H1 (cell line): ENCODE measurements around the gene CRADD. TPM values are rescaled to one million over a fixed set of nuclear protein-coding genes. Genes with fewer than 3 reads are reported as not detected.

Experiments used
- CTCF ChIA-PET: fragments of 300-600 bp; sonication (Branson Sonifier 250); formaldehyde crosslinking; loops from one replicate; lab custom pipeline; 2021; ENCODE audit not compliant: partially characterized antibody; lab: Charles Lee
- POLR2A ChIA-PET: fragments of 300-600 bp; sonication (Branson Sonifier 250); formaldehyde crosslinking; loops from one replicate; lab custom pipeline; 2021; ENCODE audit warnings: inconsistent platforms; ENCODE audit not compliant: partially characterized antibody; lab: Charles Lee
- DNase-seq, 2 experiments: peaks; one replicate each; pipeline versions ENCODE4 v3.0.0 to v3.0.0-alpha.2; 2010 to 2022; ENCODE audit warnings: low spot score in 2 of 2, low read depth in 1 of 2, mixed read lengths in 1 of 2
- FAIRE-seq: peaks from 2 replicates; lab custom pipeline; 2011; peaks lifted over from hg19 to GRCh38; lab: Jason Lieb, UNC
- H2AFZ ChIP-seq: 2 replicates; pipeline ENCODE4 v1.8.1; 2012; ENCODE audit warnings: low read length, inconsistent platforms
- H2AK5ac ChIP-seq: 2 replicates; pipeline ENCODE4 v1.6.1; 2013; ENCODE audit warnings: low read depth, low read length
- H2BK120ac ChIP-seq: replicated peaks from 2 replicates; pipeline ENCODE3; 2013; ENCODE audit warnings: low read depth, low read length, inconsistent platforms
- H2BK12ac ChIP-seq: 2 replicates; pipeline ENCODE4 v1.6.1; 2013; ENCODE audit warnings: low read depth, low read length
- H2BK15ac ChIP-seq: 2 replicates; pipeline ENCODE4 v1.6.1; 2013; ENCODE audit warnings: low read length
- H2BK20ac ChIP-seq: 2 replicates; pipeline ENCODE4 v1.6.1; 2013; ENCODE audit warnings: low read length
- H2BK5ac ChIP-seq: 2 replicates; pipeline ENCODE4 v1.6.1; 2013; ENCODE audit warnings: low read depth, low read length
- H3K14ac ChIP-seq: 2 replicates; pipeline ENCODE4 v1.6.1; 2013; ENCODE audit warnings: inconsistent platforms; ENCODE audit not compliant: insufficient read length
- H3K18ac ChIP-seq: 2 replicates; pipeline ENCODE4 v1.6.1; 2013; ENCODE audit warnings: low read length; ENCODE audit errors: extremely low read depth
- H3K23ac ChIP-seq: 2 replicates; pipeline ENCODE4 v1.6.1; 2013; ENCODE audit warnings: inconsistent platforms; ENCODE audit not compliant: insufficient read length
- H3K23me2 ChIP-seq: 2 replicates; pipeline ENCODE4 v1.6.1; 2013; ENCODE audit warnings: low read depth, low read length
- H3K27ac ChIP-seq: 2 replicates; pipeline ENCODE4 v1.6.1; 2011; ENCODE audit warnings: low read depth, low read length, inconsistent platforms
- H3K27me3 ChIP-seq, 4 experiments: replicated peaks in 1 of 4; 1 replicate in 1 of 4; 2 replicates in 3 of 4; pipeline versions ENCODE4 v1.6.1 to v1.8.1; 2011 to 2013; ENCODE audit warnings: low read length in 3 of 4, mild to moderate bottlenecking in 3 of 4, inconsistent platforms in 2 of 4, mixed read lengths in 2 of 4, moderate library complexity in 1 of 4; ENCODE audit not compliant: control insufficient read depth in 3 of 4, insufficient read depth in 3 of 4; ENCODE audit errors: extremely low read depth in 1 of 4
- H3K36me3 ChIP-seq, 4 experiments: 2 replicates each; pipeline versions ENCODE4 v1.6.1 to v1.8.1; 2011 to 2013; ENCODE audit warnings: mild to moderate bottlenecking in 4 of 4, low read length in 3 of 4, moderate library complexity in 2 of 4, control low read depth in 1 of 4, inconsistent platforms in 1 of 4; ENCODE audit not compliant: insufficient read depth in 4 of 4, control insufficient read depth in 2 of 4
- H3K4ac ChIP-seq: replicated peaks from 2 replicates; pipeline ENCODE3; 2013; ENCODE audit warnings: low read length, low read depth, mixed read lengths, inconsistent platforms; ENCODE audit not compliant: insufficient read length
- H3K4me1 ChIP-seq, 4 experiments: replicated peaks in 1 of 4; 1 replicate in 1 of 4; 2 replicates in 3 of 4; pipeline versions ENCODE4 v1.6.1 to v1.8.1; 2011 to 2013; ENCODE audit warnings: low read length in 3 of 4, inconsistent platforms in 2 of 4, mixed read lengths in 1 of 4; ENCODE audit not compliant: insufficient read depth in 4 of 4, control insufficient read depth in 3 of 4
- H3K4me2 ChIP-seq, 2 experiments: 2 replicates each; pipeline versions ENCODE4 v1.6.1 to v1.8.1; 2011 to 2013; ENCODE audit warnings: low read depth in 2 of 2, low read length in 2 of 2, control low read depth in 1 of 2, inconsistent platforms in 1 of 2, mild to moderate bottlenecking in 1 of 2; ENCODE audit not compliant: insufficient read depth in 1 of 2
- H3K4me3 ChIP-seq, 4 experiments: fragments of 200-600, 300-600 bp in 1 of 4; sonication (generic), shearing (Covaris generic), sonication (Bioruptor Twin) in 1 of 4; 2 replicates each; pipeline versions ENCODE4 v1.5.1 to v1.8.1; 2011 to 2016; ENCODE audit warnings: low read length in 4 of 4, low read depth in 3 of 4, control low read depth in 2 of 4, inconsistent platforms in 2 of 4, mild to moderate bottlenecking in 2 of 4, mixed read lengths in 1 of 4, moderate library complexity in 1 of 4; ENCODE audit not compliant: insufficient read depth in 2 of 4; ENCODE audit errors: extremely low read depth in 1 of 4
- H3K56ac ChIP-seq: replicated peaks from 2 replicates; pipeline ENCODE3; 2013; ENCODE audit warnings: low read depth, mild to moderate bottlenecking, mixed read lengths, low read length, inconsistent platforms; ENCODE audit not compliant: insufficient read length
- H3K79me1 ChIP-seq: 2 replicates; pipeline ENCODE4 v1.6.1; 2013; ENCODE audit warnings: low read depth, low read length, control low read depth
- H3K79me2 ChIP-seq, 2 experiments: 2 replicates each; pipeline versions ENCODE4 v1.6.1 to v1.8.1; 2012 to 2013; ENCODE audit warnings: low read length in 2 of 2, mild to moderate bottlenecking in 2 of 2, inconsistent platforms in 1 of 2; ENCODE audit not compliant: insufficient read depth in 2 of 2, control insufficient read depth in 1 of 2
- H3K9ac ChIP-seq, 4 experiments: replicated peaks in 1 of 4; 1 replicate in 1 of 4; 2 replicates in 3 of 4; pipeline versions ENCODE4 v1.6.1 to v1.8.1; 2011 to 2013; ENCODE audit warnings: low read depth in 3 of 4, low read length in 3 of 4, control low read depth in 2 of 4, mild to moderate bottlenecking in 2 of 4, moderate library complexity in 2 of 4, inconsistent platforms in 1 of 4; ENCODE audit errors: extremely low read depth in 1 of 4
- H3K9me3 ChIP-seq, 2 experiments: 2 replicates each; pipeline versions ENCODE4 v1.6.1 to v1.8.1; 2012 to 2013; ENCODE audit warnings: mild to moderate bottlenecking in 2 of 2, moderate library complexity in 2 of 2, control low read depth in 1 of 2, inconsistent platforms in 1 of 2, low read depth in 1 of 2, low read length in 1 of 2, mixed read lengths in 1 of 2; ENCODE audit not compliant: insufficient read depth in 2 of 2
- H4K20me1 ChIP-seq, 2 experiments: replicated peaks in 1 of 2; 2 replicates each; pipeline versions ENCODE3 to v1.8.1; 2011 to 2013; ENCODE audit warnings: inconsistent platforms in 2 of 2, low read length in 2 of 2, mild to moderate bottlenecking in 1 of 2; ENCODE audit not compliant: insufficient read depth in 2 of 2, control insufficient read depth in 1 of 2
- H4K5ac ChIP-seq: 2 replicates; pipeline ENCODE4 v1.6.1; 2013; ENCODE audit warnings: low read length, low read depth, mixed read lengths, inconsistent platforms; ENCODE audit not compliant: insufficient read length
- H4K8ac ChIP-seq: 2 replicates; pipeline ENCODE4 v1.8.0; 2013; ENCODE audit warnings: mild to moderate bottlenecking, moderate library complexity, low read length, inconsistent platforms; ENCODE audit not compliant: insufficient read depth; ENCODE audit errors: extremely low read depth
- H4K91ac ChIP-seq: replicated peaks from 2 replicates; pipeline ENCODE3; 2013; ENCODE audit warnings: low read length, mixed read lengths, inconsistent platforms; ENCODE audit not compliant: insufficient read length
- CEBPB ChIP-seq: IDR thresholded peaks from 2 replicates; pipeline ENCODE4 v1.6.1; 2012; ENCODE audit warnings: low read depth, low read length
- CREB1 ChIP-seq: IDR thresholded peaks from 2 replicates; pipeline ENCODE4 v1.6.1; 2012; ENCODE audit warnings: inconsistent platforms
- EGR1 ChIP-seq: IDR thresholded peaks from 2 replicates; pipeline ENCODE4 v1.6.1; 2011; ENCODE audit warnings: low read depth, low read length, borderline replicate concordance
- EZH2 ChIP-seq: fragments of 200-600 bp; sonication (generic); IDR thresholded peaks from 2 replicates; pipeline ENCODE4 v1.7.1; 2012; ENCODE audit warnings: low read depth, mild to moderate bottlenecking, moderate library complexity, low read length, inconsistent platforms; ENCODE audit not compliant: severe bottlenecking
- FOSL1 ChIP-seq: IDR thresholded peaks from 2 replicates; pipeline ENCODE4 v1.6.1; 2011; ENCODE audit warnings: mild to moderate bottlenecking, low read depth, low read length, moderate library complexity; ENCODE audit not compliant: insufficient read depth
- RXRA ChIP-seq: IDR thresholded peaks from 2 replicates; pipeline ENCODE4 v1.6.1; 2011; ENCODE audit warnings: low read depth, mild to moderate bottlenecking, low read length, moderate library complexity; ENCODE audit not compliant: insufficient read depth
- TBP ChIP-seq: IDR thresholded peaks from 2 replicates; pipeline ENCODE4 v1.6.1; 2011; ENCODE audit warnings: low read depth, low read length, improper control_type of control experiment
- TCF12 ChIP-seq: IDR thresholded peaks from 2 replicates; pipeline ENCODE4 v1.6.1; 2011; ENCODE audit warnings: low read depth, mild to moderate bottlenecking, low read length
- TEAD4 ChIP-seq: IDR thresholded peaks from 2 replicates; pipeline ENCODE4 v1.6.1; 2012; ENCODE audit warnings: low read depth, low read length, inconsistent platforms, mixed read lengths
- ZNF274 ChIP-seq: IDR thresholded peaks from 2 replicates; pipeline ENCODE4 v1.7.0; 2012; ENCODE audit warnings: low read length, borderline replicate concordance; ENCODE audit errors: extremely low read depth
- WGBS, 2 experiments: shearing (Covaris generic) in 1 of 2; methylation state at CpG; one replicate each; pipeline versions ENCODE4 v1.1.6 to v1.1.7; 2013 to 2015; ENCODE audit warnings: low lambda C conversion rate in 2 of 2, mixed read lengths in 2 of 2, inconsistent platforms in 1 of 2, low coverage in 1 of 2, missing lambda C conversion rate in 1 of 2; ENCODE audit not compliant: insufficient replicate concordance in 2 of 2, insufficient coverage in 1 of 2, insufficient read length in 1 of 2; ENCODE audit errors: extremely low coverage in 1 of 2, missing lambda C conversion rate in 1 of 2; 5-methylcytosine and 5-hydroxymethylcytosine counted together
- polyA plus RNA-seq, 7 experiments: library from polyadenylated mRNA; depleted of rRNA in 3 of 7; stranded (reverse) in 5 of 7; unstranded in 2 of 7; fragments of >200 nt in 5 of 7; fragments of 200-250 nt in 2 of 7; gene quantifications; 1 replicate in 5 of 7; 2 replicates in 1 of 7; 4 replicates in 1 of 7; pipeline versions ENCODE4 v1.2.1 to v1.2.3, GENCODE V29; 2011 to 2013; ENCODE audit warnings: missing spikeins in 2 of 7, mixed read lengths in 2 of 7
- total RNA-seq: library from RNA; stranded (reverse); fragmentation: NEBNext Ultra II Directional; extraction: Animal tissue kit (Norgen Biotek cat#: 25700); gene quantifications from 2 replicates; pipeline ENCODE4 v1.2.1, GENCODE V29; 2021

The CRADD gene
- total and polyA plus RNA-seq, 2 of the 8 experiments (the other 6 are each of a cell fraction or from before 2014, with no cell fraction given), result 8.1 to 15.4 TPM

- WGBS, 2 experiments, result 88% methylated on average over 2 of the region's 2 CpGs; no CpG with 5 or more reads in 1 of the 2 experiments
- no peak for TF ChIP-seq TEAD4
- no peak for TF ChIP-seq RXRA
- TF ChIP-seq ZNF274, result no peak
- TF ChIP-seq EZH2, result no peak
- TF ChIP-seq EGR1, result no peak
- no peak for TF ChIP-seq TCF12
- no peak for TF ChIP-seq CEBPB
- TF ChIP-seq CREB1, result no peak
- no peak for TF ChIP-seq TBP
- TF ChIP-seq FOSL1, result no peak
- TF ChIP-seq, all 59 proteins: peak for 0
- FAIRE-seq (no peak), DNase-seq (no peak)
- no peaks in the 10 kb centered on the region for H3K36me3 ChIP-seq
- no peak overlapping the region for H3K56ac ChIP-seq
- H2BK120ac ChIP-seq, result no peak overlapping the region
- H3K4me1 ChIP-seq, result peaks cover 0 to 14% (median 11%) of the 10 kb centered on the region in 4 experiments; a peak in 4 of 7 replicates
- no peak overlapping the region; the same call in 1 of the 2 replicates for H2BK12ac ChIP-seq
- no peak overlapping the region for H3K14ac ChIP-seq
- no peak overlapping the region for H3K4ac ChIP-seq
- POLR2A ChIA-PET, result no interaction called here
- no peak overlapping the region for H2BK5ac ChIP-seq
- no peak overlapping the region for H4K8ac ChIP-seq
- CTCF ChIA-PET, result interaction anchor here (1.0 to 1.5 kb wide), 3 partner anchors 8 to 357 kb away, joined by 3 to 4 read pairs (median 3); no protein-coding TSS in a partner anchor
- no peak overlapping the region for H3K9ac ChIP-seq
- H3K9me3 ChIP-seq, result no peaks in the 10 kb centered on the region
- H3K4me2 ChIP-seq, result no peak overlapping the region
- H2BK15ac ChIP-seq, result no peak overlapping the region
- H3K79me1 ChIP-seq, result no peaks in the 10 kb centered on the region
- H3K27ac ChIP-seq, result no peak overlapping the region
- no peak overlapping the region for H3K23ac ChIP-seq
- H4K20me1 ChIP-seq, result no peaks in the 10 kb centered on the region
- no peak overlapping the region for H2AFZ ChIP-seq
- no peaks in the 10 kb centered on the region for H3K27me3 ChIP-seq
- H4K5ac ChIP-seq, result no peak overlapping the region
- no peak overlapping the region for H3K18ac ChIP-seq
- H4K91ac ChIP-seq, result no peak overlapping the region
- H2BK20ac ChIP-seq, result no peak overlapping the region; the same call in 1 of the 2 replicates
- H3K23me2 ChIP-seq, result peaks cover 3% of the 10 kb centered on the region
- H3K4me3 ChIP-seq, result no peak overlapping the region
- no peaks in the 10 kb centered on the region for H3K79me2 ChIP-seq
- no peak overlapping the region for H2AK5ac ChIP-seq
Observed at GRCh38 chr12:93745286-93745685, 68.1 kb downstream of the CRADD start.
